Parathyroid adenoma (tissue), 2 donors: ENCODE data around the gene SPATS2.

Experiments used
- H2AFZ ChIP-seq: fragments of 300-600 bp; sonication (generic); one replicate; pipeline ENCODE4 v1.7.0; 2017; ENCODE audit warnings: antibody characterized with exemption, mild to moderate bottlenecking
- H3K27ac ChIP-seq: fragments of 300-600 bp; sonication (generic); one replicate; pipeline ENCODE4 v1.7.0; 2017
- H3K27me3 ChIP-seq: fragments of 300-600 bp; sonication (generic); one replicate; pipeline ENCODE4 v1.7.0; 2017; ENCODE audit warnings: low read length; ENCODE audit not compliant: control insufficient read depth, insufficient read depth
- H3K36me3 ChIP-seq: fragments of 300-600 bp; sonication (generic); one replicate; pipeline ENCODE4 v1.7.0; 2017; ENCODE audit warnings: low read length; ENCODE audit not compliant: control insufficient read depth, insufficient read depth
- H3K4me1 ChIP-seq: fragments of 300-600 bp; sonication (generic); one replicate; pipeline ENCODE4 v1.7.0; 2017; ENCODE audit warnings: control low read depth
- H3K4me2 ChIP-seq: fragments of 300-600 bp; sonication (generic); one replicate; pipeline ENCODE4 v1.7.0; 2017; ENCODE audit warnings: low read length
- H3K4me3 ChIP-seq: fragments of 300-600 bp; sonication (generic); one replicate; pipeline ENCODE4 v1.7.0; 2017; ENCODE audit warnings: low read depth, low read length
- H3K79me2 ChIP-seq: fragments of 300-600 bp; sonication (generic); one replicate; pipeline ENCODE4 v1.7.0; 2017; ENCODE audit warnings: control low read depth
- H3K9ac ChIP-seq: fragments of 300-600 bp; sonication (generic); one replicate; pipeline ENCODE4 v1.7.0; 2017; ENCODE audit warnings: mild to moderate bottlenecking
- H3K9me3 ChIP-seq: fragments of 300-600 bp; sonication (generic); one replicate; pipeline ENCODE4 v1.7.0; 2017; ENCODE audit warnings: low read length; ENCODE audit not compliant: control insufficient read depth
- CTCF ChIP-seq: fragments of 300-600 bp; sonication (generic); IDR thresholded peaks from one replicate; pipeline ENCODE4 v1.7.0; 2017; ENCODE audit warnings: antibody characterized with exemption, mild to moderate bottlenecking
- donor health status: primary hyperparathyroidism.

The SPATS2 gene

DNA sequence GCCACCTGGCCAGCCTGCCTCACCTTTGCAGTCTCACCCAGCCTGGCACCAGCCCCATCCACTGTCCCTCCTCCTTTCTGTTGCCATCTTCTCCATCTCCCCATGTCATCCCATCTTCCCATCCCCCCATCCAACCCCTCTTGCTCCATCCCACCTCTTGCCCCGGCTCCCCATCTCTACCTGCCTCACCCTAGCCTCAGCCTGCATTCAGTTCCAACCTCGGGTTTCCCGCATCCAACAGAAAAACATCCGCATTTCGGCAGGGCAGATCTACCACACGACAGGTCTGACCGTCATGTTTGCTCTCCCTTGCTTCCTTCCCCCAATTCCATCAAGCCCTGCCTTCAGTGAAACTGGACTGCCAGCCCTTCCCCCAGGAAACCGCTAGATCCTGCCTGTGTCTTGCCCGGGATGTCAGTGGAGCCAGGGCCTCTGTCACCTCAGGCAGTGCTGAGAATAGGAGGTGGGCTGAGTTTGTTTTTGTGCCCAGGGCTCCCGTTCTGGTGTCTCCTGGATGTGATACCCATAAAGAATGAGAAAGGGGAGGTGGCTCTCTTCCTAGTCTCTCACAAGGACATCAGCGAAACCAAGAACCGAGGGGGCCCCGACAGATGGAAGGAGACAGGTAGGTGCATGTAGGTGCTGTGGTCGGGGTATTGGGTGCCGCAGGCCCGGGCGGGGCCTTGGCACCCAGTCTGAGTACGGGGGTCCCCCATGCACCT is 174.0 kb downstream of the SPATS2 start:
- Histone ChIP-seq H3K4me3 (no peak overlapping the region), H3K9ac (no peak overlapping the region), H3K27ac (no peak overlapping the region), H3K36me3 (no peaks in the 10 kb centered on the region), H3K9me3 (no peaks in the 10 kb centered on the region), H2AFZ (no peak overlapping the region), H3K4me2 (no peak overlapping the region), H3K27me3 (no peaks in the 10 kb centered on the region), H3K79me2 (no peaks in the 10 kb centered on the region), H3K4me1 (peaks cover 3% of the 10 kb centered on the region)
- TF ChIP-seq CTCF: no peak

DNA sequence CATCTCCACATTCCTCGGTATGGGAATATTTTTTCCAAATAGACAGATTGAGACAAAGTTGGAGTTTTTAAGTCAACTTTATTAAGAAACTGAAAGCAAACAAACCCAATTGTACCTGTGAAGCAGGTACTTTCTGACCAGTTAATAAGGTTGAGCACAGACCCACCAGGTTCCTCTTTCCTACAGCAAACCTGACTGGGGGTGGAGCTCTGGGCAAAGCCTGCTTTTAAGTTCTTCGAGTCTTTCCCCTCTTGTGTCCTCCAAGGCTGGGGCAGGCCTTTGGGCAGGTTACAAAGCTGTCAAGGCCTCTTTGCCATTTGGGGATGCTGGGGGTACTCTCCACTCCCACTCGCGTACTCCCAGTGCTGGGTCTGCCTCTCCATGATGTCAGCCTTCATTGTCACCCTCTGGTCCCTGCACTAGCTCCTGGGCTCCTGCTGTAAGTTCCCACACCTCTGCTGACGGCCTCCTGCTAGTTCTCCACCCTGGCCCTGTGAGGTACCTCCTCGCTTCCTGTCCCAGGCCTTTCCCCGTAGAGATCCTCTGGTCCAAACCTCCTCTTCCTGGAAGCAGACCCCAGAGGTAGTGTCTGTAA is 174.7 kb downstream of the SPATS2 start:
- Histone ChIP-seq H3K9me3 (no peaks in the 10 kb centered on the region), H3K4me2 (no peak overlapping the region), H2AFZ (no peak overlapping the region), H3K9ac (no peak overlapping the region), H3K27me3 (no peaks in the 10 kb centered on the region), H3K4me1 (peaks cover 3% of the 10 kb centered on the region), H3K36me3 (no peaks in the 10 kb centered on the region), H3K27ac (no peak overlapping the region), H3K79me2 (no peaks in the 10 kb centered on the region), H3K4me3 (no peak overlapping the region)
- no peak for TF ChIP-seq CTCF

DNA sequence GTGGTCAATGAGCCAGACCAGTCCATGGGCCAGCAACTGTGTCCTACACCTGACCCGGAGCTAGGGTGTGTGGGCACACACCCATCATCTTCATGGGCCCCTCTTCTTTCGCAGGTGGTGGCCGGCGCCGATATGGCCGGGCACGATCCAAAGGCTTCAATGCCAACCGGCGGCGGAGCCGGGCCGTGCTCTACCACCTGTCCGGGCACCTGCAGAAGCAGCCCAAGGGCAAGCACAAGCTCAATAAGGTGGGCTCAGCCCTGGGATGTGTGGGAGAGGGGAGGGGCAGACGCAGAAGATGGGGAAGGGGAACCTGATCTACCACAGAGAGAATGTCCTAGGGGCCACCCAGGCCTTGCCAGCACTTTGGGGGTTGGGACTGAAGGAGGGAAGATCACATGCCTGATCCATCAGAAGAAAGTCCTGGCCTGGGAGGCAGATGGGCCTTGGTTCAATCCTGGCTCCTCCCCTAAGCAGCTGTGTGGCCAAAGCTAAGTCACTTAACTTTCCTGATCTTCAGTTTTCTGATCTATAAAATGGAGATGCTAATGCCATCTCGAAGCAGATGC is 175.4 kb downstream of the SPATS2 start:
- no peak overlapping the region for H3K9ac ChIP-seq
- no peak for TF ChIP-seq CTCF
- no peak overlapping the region for H2AFZ ChIP-seq
- H3K27ac ChIP-seq: no peak overlapping the region
- no peaks in the 10 kb centered on the region for H3K9me3 ChIP-seq
- no peaks in the 10 kb centered on the region for H3K79me2 ChIP-seq
- H3K4me1 ChIP-seq: peaks cover 3% of the 10 kb centered on the region
- H3K27me3 ChIP-seq: no peaks in the 10 kb centered on the region
- no peak overlapping the region for H3K4me3 ChIP-seq
- H3K36me3 ChIP-seq: no peaks in the 10 kb centered on the region
- H3K4me2 ChIP-seq: no peak overlapping the region

DNA sequence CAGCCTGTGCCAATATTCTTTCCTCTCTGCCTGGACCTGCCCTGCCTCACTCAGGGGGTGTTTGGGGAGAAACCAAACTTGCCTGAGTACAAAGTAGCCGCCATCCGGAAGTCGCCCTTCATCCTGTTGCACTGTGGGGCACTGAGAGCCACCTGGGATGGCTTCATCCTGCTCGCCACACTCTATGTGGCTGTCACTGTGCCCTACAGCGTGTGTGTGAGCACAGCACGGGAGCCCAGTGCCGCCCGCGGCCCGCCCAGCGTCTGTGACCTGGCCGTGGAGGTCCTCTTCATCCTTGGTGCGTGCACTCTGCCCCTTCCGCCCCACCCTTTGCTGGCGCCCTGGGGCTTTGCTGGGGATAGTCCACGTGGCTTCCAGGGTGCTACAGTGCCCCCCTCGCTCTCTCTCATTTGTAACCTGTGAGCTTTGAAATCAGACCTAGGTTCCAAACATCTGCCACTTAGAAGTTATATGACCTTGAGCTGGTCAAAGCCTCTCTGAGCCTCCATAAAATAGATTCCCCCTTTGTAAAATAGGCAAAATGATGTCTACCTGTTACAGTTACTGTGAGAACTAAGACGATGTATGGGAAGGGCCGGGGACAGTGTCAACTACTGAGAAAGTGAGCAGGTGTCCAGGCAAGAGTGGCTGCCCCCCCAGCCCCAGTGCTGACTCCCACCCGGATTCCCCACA is 176.1 kb downstream of the SPATS2 start:
- TF ChIP-seq CTCF: no peak
- no peak overlapping the region for H3K9ac ChIP-seq
- no peaks in the 10 kb centered on the region for H3K27me3 ChIP-seq
- H3K4me3 ChIP-seq: no peak overlapping the region
- H3K4me1 ChIP-seq: peaks cover 3% of the 10 kb centered on the region
- H3K79me2 ChIP-seq: no peaks in the 10 kb centered on the region
- no peaks in the 10 kb centered on the region for H3K9me3 ChIP-seq
- H3K27ac ChIP-seq: no peak overlapping the region
- H2AFZ ChIP-seq: no peak overlapping the region
- no peaks in the 10 kb centered on the region for H3K36me3 ChIP-seq
- H3K4me2 ChIP-seq: no peak overlapping the region
